Cortex of kidney (tissue), 1 donor: ENCODE results near the gene ACCSL.

ENCODE experiments used
- DNase-seq: peaks from one replicate; lab custom pipeline; 2025; lab: John Stamatoyannopoulos, UW

Gene ACCSL

GRCh38 chr11:44065161-44065661 is 17.4 kb downstream of the ACCSL start:
- no peak for DNase-seq

- peak; percentile 24 for DNase-seq
Observed at GRCh38 chr11:44065841-44066731, 18.3 kb downstream of the ACCSL start, which contains the start of gene ACCS. ACCS (plus strand) TSS chr11:44066270; CDS start chr11:44067628, 1,358 bp downstream.

- DNase-seq: no peak
Observed at GRCh38 chr11:44066732-44067141, 19.0 kb downstream of the ACCSL start.

GRCh38 chr11:44067266-44067665 is 19.5 kb downstream of the ACCSL start:
- no peak for DNase-seq

- DNase-seq: no peak
Observed at GRCh38 chr11:44068180-44068579, 20.4 kb downstream of the ACCSL start.

GRCh38 chr11:44071157-44071556 is 23.4 kb downstream of the ACCSL start:
- DNase-seq: no peak

GRCh38 chr11:44072757-44073658 is 25.2 kb downstream of the ACCSL start:
- no peak for DNase-seq

GRCh38 chr11:44078794-44079193 is 31.0 kb downstream of the ACCSL start:
- no peak for DNase-seq

GRCh38 chr11:44079376-44079775 is 31.6 kb downstream of the ACCSL start:
- DNase-seq: no peak

- DNase-seq: no peak
Observed at GRCh38 chr11:44080951-44081350, 33.2 kb downstream of the ACCSL start.

GRCh38 chr11:44082645-44083044 is 34.9 kb downstream of the ACCSL start:
- DNase-seq: no peak

GRCh38 chr11:44083433-44083832 is 35.7 kb downstream of the ACCSL start:
- DNase-seq: no peak

GRCh38 chr11:44083906-44084305 is 36.1 kb downstream of the ACCSL start:
- DNase-seq: no peak

GRCh38 chr11:44085330-44085729 is 37.5 kb downstream of the ACCSL start:
- DNase-seq: no peak

- DNase-seq: no peak
Observed at GRCh38 chr11:44088377-44088776, 40.6 kb downstream of the ACCSL start.

- DNase-seq: no peak
Observed at GRCh38 chr11:44088871-44089270, 41.1 kb downstream of the ACCSL start.

- DNase-seq: no peak
Observed at GRCh38 chr11:44090539-44090938, 42.8 kb downstream of the ACCSL start.

GRCh38 chr11:44094260-44094868 is 46.6 kb downstream of the ACCSL start:
- no peak for DNase-seq

- DNase-seq: peak; percentile 45
Observed at GRCh38 chr11:44095506-44096359, 48.0 kb downstream of the ACCSL start, which contains the start of gene EXT2. EXT2 (plus strand) TSS chr11:44095678; CDS start chr11:44107713, 12,035 bp downstream.

GRCh38 chr11:44096360-44097185 is 48.8 kb downstream of the ACCSL start:
- no peak for DNase-seq
